CD4-positive, CD25-positive, alpha-beta regulatory T cell (primary cell): ENCODE data around the gene MZT2B. TPM values are rescaled to one million over a fixed set of nuclear protein-coding genes. Genes with fewer than 3 reads are reported as not detected.
"Not testable (repeated sequence)": the region's sequence is repeated elsewhere in the genome, so short reads cannot be mapped to it uniquely, and the experiment has no call there.

ENCODE experiments used
- ATAC-seq, 2 donors: fragments of 150-1000 bp; cut with Tn5 transposase; one replicate each; pipeline ENCODE4 v1.10.0; 2021; ENCODE audit warnings: low read depth in 2 of 2, moderate number of reproducible peaks in 2 of 2, moderate library complexity in 1 of 2
- DNase-seq, 3 donors: peaks; one replicate each; pipeline versions ENCODE4 v3.0.0 to v3.0.0-alpha.2; 2012 to 2022; ENCODE audit warnings: mixed read lengths in 1 of 3
- H3K27ac ChIP-seq: one replicate; pipeline ENCODE4 v1.7.0; 2013; ENCODE audit warnings: mild to moderate bottlenecking, low read length; ENCODE audit not compliant: insufficient read depth, poor library complexity, severe bottlenecking
- H3K27me3 ChIP-seq: one replicate; pipeline ENCODE4 v1.7.0; 2013; ENCODE audit warnings: low read length; ENCODE audit not compliant: control insufficient read depth, insufficient read depth
- H3K36me3 ChIP-seq: one replicate; pipeline ENCODE4 v1.7.0; 2013; ENCODE audit warnings: mild to moderate bottlenecking, low read length, moderate library complexity; ENCODE audit not compliant: control insufficient read depth, insufficient read depth
- H3K4me1 ChIP-seq: 2 replicates; pipeline ENCODE4 v1.7.0; 2013; ENCODE audit warnings: mild to moderate bottlenecking, low read length; ENCODE audit not compliant: insufficient read depth, control insufficient read depth, poor library complexity, severe bottlenecking
- H3K4me3 ChIP-seq: one replicate; pipeline ENCODE4 v1.7.0; 2013; ENCODE audit warnings: low read depth, mild to moderate bottlenecking, low read length, moderate library complexity
- H3K9me3 ChIP-seq, 2 experiments: 1 replicate in 1 of 2; 2 replicates in 1 of 2; pipeline ENCODE4 v1.7.0; 2013; ENCODE audit warnings: low read length in 2 of 2, mild to moderate bottlenecking in 1 of 2, moderate library complexity in 1 of 2; ENCODE audit not compliant: control insufficient read depth in 2 of 2
- H3K27ac Mint-ChIP-seq, 3 donors: one replicate each; pipeline ENCODE4 v1.8.0; 2020 to 2022; ENCODE audit warnings: mild to moderate bottlenecking in 3 of 3, mixed read lengths in 3 of 3, moderate library complexity in 2 of 3
- H3K27me3 Mint-ChIP-seq: one replicate; pipeline ENCODE4 v1.8.0; 2022; ENCODE audit warnings: mild to moderate bottlenecking, mixed read lengths
- H3K36me3 Mint-ChIP-seq: one replicate; pipeline ENCODE4 v1.8.0; 2020; ENCODE audit warnings: mixed read lengths
- H3K4me1 Mint-ChIP-seq, 4 donors: one replicate each; pipeline ENCODE4 v1.8.0; 2020 to 2022; ENCODE audit warnings: mixed read lengths in 4 of 4, mild to moderate bottlenecking in 1 of 4
- H3K4me3 Mint-ChIP-seq, 4 donors: one replicate each; pipeline ENCODE4 v1.8.0; 2020 to 2022; ENCODE audit warnings: mild to moderate bottlenecking in 4 of 4, mixed read lengths in 4 of 4, moderate library complexity in 3 of 4
- H3K9me3 Mint-ChIP-seq, 7 donors: one replicate each; pipeline ENCODE4 v1.8.0; 2020 to 2022; ENCODE audit warnings: mixed read lengths in 7 of 7, mild to moderate bottlenecking in 3 of 7, moderate library complexity in 2 of 7
- polyA plus RNA-seq, 4 donors: library from polyadenylated mRNA; unstranded; fragments of 300-500 nt; fragmentation: Illumina TruSeq; gene quantifications; one replicate each; pipeline ENCODE4 v1.2.3, GENCODE V29; 2021
- total RNA-seq: library from RNA; stranded (reverse); gene quantifications from one replicate; pipeline ENCODE4 v1.2.3, GENCODE V29; 2022

The MZT2B gene
- total and polyA plus RNA-seq, 5 donors from 2014 or later: 186 to 259 (median 208) TPM

DNA sequence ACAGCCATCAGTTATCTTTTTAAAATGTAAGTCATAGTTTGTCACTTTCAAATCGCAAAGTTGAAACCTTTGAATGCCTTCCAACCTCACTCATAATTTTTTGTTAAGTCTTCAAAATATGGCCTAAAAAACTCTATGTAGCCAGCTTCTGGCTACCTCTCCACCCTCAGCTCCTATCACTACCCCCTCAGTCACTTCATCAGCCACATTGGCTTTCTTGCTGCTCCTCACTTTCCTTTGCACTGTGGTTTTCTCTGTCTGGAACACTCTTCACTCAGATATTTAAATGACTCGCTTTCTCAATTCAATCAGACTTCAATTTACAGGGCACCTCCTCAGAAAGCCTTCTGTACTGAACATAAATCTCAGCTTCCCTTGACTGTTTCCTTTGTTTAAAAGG is 51.0 kb downstream of the MZT2B start:
- not testable (repeated sequence) for H3K4me3 Mint-ChIP-seq, H3K27me3 ChIP-seq, H3K27ac ChIP-seq, H3K27ac Mint-ChIP-seq, H3K4me1 Mint-ChIP-seq, H3K9me3 Mint-ChIP-seq, DNase-seq, ATAC-seq, H3K4me1 ChIP-seq, H3K4me3 ChIP-seq, H3K9me3 ChIP-seq, H3K36me3 Mint-ChIP-seq, H3K36me3 ChIP-seq
- H3K27me3 Mint-ChIP-seq: peaks cover 14% of the 10 kb centered on the region

DNA sequence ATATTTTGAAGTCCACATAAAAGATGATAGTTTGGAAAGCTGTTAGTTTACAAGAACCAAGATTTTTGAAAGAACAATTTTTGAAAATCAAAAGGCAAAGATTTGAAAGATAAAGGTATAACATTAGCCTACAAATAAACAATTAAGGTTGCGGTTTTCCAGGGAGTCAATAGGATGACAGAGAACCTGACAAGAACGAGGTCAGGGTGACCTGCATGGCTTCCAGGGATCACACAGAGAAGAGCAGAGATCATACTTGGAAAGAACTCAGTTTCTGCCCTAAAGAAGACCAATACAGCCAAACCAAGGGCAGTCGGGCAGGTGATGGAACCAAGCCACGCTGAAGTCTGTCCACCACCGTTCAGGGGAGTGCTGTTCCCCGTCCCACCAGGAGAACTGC is 57.5 kb downstream of the MZT2B start:
- not testable (repeated sequence) for H3K27ac ChIP-seq, H3K27ac Mint-ChIP-seq, H3K4me1 ChIP-seq, H3K36me3 Mint-ChIP-seq, H3K9me3 Mint-ChIP-seq, H3K27me3 ChIP-seq, H3K4me3 Mint-ChIP-seq, H3K4me3 ChIP-seq, DNase-seq, ATAC-seq, H3K36me3 ChIP-seq, H3K4me1 Mint-ChIP-seq, H3K9me3 ChIP-seq
- H3K27me3 Mint-ChIP-seq: peaks cover 22% of the 10 kb centered on the region

Other genes starting within 250 kb of the MZT2B start
- gene RAB6C, start 202.6 kb upstream of the MZT2B start, total RNA-seq: not detected
- not detected for gene RAB6C, start 202.6 kb upstream of the MZT2B start, polyA plus RNA-seq
- not detected for gene POTEF, start 53.0 kb upstream of the MZT2B start, total RNA-seq
- gene POTEF, start 53.0 kb upstream of the MZT2B start, polyA plus RNA-seq: not detected
- not detected for gene CCDC74B, start 37.1 kb upstream of the MZT2B start, total RNA-seq
- gene CCDC74B, start 37.1 kb upstream of the MZT2B start, polyA plus RNA-seq: not detected
- gene SMPD4, start 660 bp upstream of the MZT2B start, total RNA-seq: 78.7 TPM
- gene SMPD4, start 660 bp upstream of the MZT2B start, polyA plus RNA-seq: 10 to 100 TPM; 22.4 to 32.5 (median 29.9) TPM
- not detected for gene TUBA3E, start 16.2 kb downstream of the MZT2B start, total RNA-seq
- not detected for gene TUBA3E, start 16.2 kb downstream of the MZT2B start, polyA plus RNA-seq
- 72.4 TPM for gene IMP4, start 160.6 kb downstream of the MZT2B start, total RNA-seq
- gene IMP4, start 160.6 kb downstream of the MZT2B start, polyA plus RNA-seq: 100 to 1,000 TPM in 1 of 4 donors, 10 to 100 TPM in 3; 72.9 to 111 (median 77.8) TPM
- gene PTPN18, start 173.8 kb downstream of the MZT2B start, total RNA-seq: 61.3 TPM
- 10 to 100 TPM; 42.2 to 58.3 (median 49.1) TPM for gene PTPN18, start 173.8 kb downstream of the MZT2B start, polyA plus RNA-seq